Retinal pigment epithelial cell (primary cell): ENCODE results near the gene ANXA4.
A peak's percentile ranks its signal among the peaks of the same experiment; 100 is the strongest.
"Not testable (repeated sequence)": the region's sequence is repeated elsewhere in the genome, so short reads cannot be mapped to it uniquely, and the experiment has no call there.

Experiments used
- DNase-seq: peaks from one replicate; pipeline ENCODE4 v3.0.0-alpha.2; 2010; ENCODE audit warnings: low read depth
- H3K4me3 ChIP-seq: 2 replicates; pipeline ENCODE4 v1.5.1; 2011; ENCODE audit warnings: mild to moderate bottlenecking, low read length, control low read depth, moderate library complexity
- CTCF ChIP-seq: conservative IDR thresholded peaks from 2 replicates; pipeline ENCODE4 v1.5.1; 2011; ENCODE audit warnings: low read depth, low read length, control low read depth, inconsistent platforms

Gene ANXA4

GRCh38 chr2:69714539-69715220, 27.3 kb upstream of the ANXA4 start:
- DNase-seq: peak; percentile 14
- H3K4me3 ChIP-seq: not testable (repeated sequence)
- peak; percentile 77 for TF ChIP-seq CTCF

DNA sequence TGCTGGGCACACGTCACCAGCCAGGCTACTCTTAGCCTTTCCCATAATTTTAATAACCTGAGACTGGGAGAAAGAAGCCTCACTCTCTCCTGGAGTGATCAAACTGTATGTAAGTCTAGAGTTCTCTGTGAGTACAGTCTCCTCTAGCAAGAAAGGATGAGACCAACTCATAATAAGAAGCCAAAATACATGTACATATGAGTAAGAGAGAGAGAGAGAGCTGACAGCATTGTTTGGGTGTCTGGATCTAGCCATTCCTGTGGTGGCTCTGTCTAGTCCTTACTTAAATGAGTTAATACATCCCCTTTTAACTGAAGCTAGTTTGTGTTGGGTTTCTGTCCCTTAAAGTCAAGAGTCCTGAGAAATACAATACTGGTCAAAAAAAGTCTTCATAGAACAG, 26.0 kb upstream of the ANXA4 start:
- DNase-seq: no peak
- TF ChIP-seq CTCF: no peak
- no peak overlapping the region for H3K4me3 ChIP-seq

DNA sequence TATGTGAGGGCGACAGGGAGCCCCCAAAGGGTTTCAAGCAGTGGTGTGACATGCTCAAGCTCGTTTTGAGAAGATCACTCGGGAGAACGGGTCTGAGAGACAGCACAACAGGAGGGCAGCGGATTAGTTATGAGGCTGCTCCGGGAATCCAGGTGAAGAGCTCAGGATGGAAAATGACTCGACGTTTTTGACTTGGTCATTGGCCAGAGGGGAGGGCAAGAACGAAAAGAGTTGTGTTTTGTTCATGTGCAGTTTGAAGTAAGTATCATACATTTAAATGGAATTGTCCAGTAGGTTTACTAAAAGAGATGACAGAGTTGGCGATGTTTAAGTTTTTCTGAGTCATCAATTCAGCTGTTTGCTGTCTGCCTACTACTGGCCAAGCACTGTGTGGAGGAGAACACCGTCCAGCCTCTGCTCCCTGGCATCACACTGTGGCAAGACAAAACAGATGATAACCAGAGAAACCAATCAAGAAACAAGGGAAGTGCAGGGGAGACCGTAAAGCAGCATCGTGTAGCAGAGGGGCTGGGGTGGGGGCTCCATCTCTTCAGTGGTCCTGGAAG, 25.3 kb upstream of the ANXA4 start:
- no peak overlapping the region for H3K4me3 ChIP-seq
- TF ChIP-seq CTCF: no peak
- DNase-seq: no peak

DNA sequence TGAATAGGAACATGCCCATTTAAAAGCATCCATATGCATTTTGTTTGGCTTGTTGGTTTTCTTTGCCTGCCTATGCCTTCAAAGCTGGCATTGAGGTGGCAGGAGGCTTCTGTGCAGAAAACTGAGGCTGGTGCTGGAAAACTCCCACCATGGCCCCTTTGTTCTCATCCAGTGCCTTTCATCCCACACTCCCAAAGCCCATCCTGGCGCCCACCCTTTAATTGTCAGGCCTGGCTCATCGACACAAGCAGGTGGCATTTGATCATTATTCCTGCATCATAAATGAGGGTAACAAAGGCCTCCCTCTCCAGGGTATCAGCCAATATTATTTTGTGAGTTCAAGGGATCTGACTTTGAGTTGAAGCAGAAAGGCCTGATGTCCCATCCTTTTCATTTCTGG, 24.7 kb upstream of the ANXA4 start:
- TF ChIP-seq CTCF: no peak
- no peak for DNase-seq
- no peak overlapping the region for H3K4me3 ChIP-seq

DNA sequence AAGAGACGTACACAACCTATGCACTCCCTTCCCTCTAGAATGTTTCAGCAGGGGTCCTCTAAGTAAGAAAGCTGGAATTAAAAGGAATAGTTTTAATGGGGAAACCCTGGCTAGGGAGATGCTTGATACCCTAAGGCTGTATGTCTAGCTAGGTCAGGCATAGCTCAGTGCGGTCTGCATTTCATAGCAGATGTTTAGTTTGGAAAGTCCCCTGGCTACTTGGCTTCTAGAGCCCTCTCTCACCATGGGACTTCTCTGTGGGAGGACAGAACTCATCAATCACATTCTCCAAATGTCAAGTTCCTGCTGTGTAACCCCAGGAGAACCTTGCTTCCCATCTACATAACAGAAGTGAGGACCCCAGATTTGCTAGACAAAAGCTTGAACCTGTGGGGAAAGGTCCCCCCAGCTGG, 24.1 kb upstream of the ANXA4 start:
- H3K4me3 ChIP-seq: no peak overlapping the region
- no peak for TF ChIP-seq CTCF
- no peak for DNase-seq

GRCh38 chr2:69718338-69718965, 23.5 kb upstream of the ANXA4 start:
- TF ChIP-seq CTCF: no peak
- H3K4me3 ChIP-seq: no peak overlapping the region
- DNase-seq: no peak

- DNase-seq: no peak
- no peak overlapping the region for H3K4me3 ChIP-seq
- peak; percentile 59 for TF ChIP-seq CTCF
Observed at GRCh38 chr2:69720404-69720803, 21.5 kb upstream of the ANXA4 start.
